K562 treated with DMSO at 1 percent for 48 hours (cell line): ENCODE data around the gene SGCG. TPM values are rescaled to one million over a fixed set of nuclear protein-coding genes. Genes with fewer than 3 reads are reported as not detected.

Experiments
- total RNA-seq: library from RNA; unstranded; fragments of 300-600 nt; gene quantifications from 2 replicates; pipeline ENCODE4 v1.2.3, GENCODE V29; 2022; ENCODE audit warnings: low replicate concordance; ENCODE audit errors: extremely low read depth

SGCG gene, protein sequence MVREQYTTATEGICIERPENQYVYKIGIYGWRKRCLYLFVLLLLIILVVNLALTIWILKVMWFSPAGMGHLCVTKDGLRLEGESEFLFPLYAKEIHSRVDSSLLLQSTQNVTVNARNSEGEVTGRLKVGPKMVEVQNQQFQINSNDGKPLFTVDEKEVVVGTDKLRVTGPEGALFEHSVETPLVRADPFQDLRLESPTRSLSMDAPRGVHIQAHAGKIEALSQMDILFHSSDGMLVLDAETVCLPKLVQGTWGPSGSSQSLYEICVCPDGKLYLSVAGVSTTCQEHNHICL
- total RNA-seq, result not detected in 2 replicates

DNA sequence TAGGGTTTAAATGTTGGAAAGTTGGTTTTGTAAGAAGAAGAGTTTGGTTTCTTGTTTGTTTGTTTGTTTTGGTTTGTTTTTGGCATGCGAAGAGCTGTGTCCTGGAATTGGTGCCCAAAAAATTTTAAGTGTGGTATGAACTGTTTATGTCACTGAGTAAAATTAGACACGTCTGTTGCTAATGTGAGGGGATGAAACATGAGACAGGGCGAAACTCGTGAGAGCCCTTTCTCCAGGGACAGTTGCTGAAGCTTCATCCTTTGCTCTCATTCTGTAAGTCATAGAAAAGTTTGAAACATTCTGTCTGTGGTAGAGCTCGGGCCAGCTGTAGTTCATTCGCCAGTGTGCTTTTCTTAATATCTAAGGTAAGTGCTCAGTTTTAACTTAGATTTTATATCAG is at the start of gene SGCG:
TSS of gene SGCG (plus strand) at position 269 of the 400 bp plus-strand sequence. CDS start 22,716 bp downstream, outside the sequence.

